ENCODE results near the gene STK4.

DNA sequence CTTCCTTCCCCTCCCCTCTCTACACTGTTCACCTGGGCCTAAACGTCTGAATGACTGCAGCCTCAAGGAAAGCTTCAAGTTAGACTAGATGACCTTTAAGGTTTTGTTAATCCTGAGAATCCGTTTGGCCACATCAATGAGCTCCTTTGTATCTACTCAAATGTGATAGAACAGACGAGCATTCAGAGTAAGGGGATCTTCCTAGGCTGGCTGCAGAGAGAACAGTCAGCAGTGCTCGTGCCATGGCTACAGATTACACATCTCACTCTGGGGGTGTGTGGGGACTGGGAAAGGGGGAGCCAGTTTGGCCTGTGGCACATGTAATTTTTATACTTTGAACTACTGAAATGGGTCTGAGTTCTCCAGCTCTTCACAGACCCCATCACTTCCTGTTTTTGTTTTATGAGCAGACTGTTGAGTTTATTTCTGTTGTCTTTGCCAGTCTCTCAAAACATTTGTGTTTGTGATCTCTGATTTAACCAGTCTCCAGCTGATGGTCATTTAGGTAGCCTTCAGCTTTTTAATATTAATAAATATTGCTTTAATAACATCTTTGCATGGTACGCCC is 83.7 kb downstream of the STK4 start:
- TF ChIP-seq, protein P1, sequence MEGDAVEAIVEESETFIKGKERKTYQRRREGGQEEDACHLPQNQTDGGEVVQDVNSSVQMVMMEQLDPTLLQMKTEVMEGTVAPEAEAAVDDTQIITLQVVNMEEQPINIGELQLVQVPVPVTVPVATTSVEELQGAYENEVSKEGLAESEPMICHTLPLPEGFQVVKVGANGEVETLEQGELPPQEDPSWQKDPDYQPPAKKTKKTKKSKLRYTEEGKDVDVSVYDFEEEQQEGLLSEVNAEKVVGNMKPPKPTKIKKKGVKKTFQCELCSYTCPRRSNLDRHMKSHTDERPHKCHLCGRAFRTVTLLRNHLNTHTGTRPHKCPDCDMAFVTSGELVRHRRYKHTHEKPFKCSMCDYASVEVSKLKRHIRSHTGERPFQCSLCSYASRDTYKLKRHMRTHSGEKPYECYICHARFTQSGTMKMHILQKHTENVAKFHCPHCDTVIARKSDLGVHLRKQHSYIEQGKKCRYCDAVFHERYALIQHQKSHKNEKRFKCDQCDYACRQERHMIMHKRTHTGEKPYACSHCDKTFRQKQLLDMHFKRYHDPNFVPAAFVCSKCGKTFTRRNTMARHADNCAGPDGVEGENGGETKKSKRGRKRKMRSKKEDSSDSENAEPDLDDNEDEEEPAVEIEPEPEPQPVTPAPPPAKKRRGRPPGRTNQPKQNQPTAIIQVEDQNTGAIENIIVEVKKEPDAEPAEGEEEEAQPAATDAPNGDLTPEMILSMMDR (conservative IDR thresholded peaks at IDR 0.05 in 1 of 2, IDR thresholded peaks at IDR 0.05 in 1 of 2; ENCODE audit: extremely low read depth in 1 of 2, insufficient read depth in 1 of 2, low read depth in 1 of 2, low read length in 2 of 2), result no peak
- TF ChIP-seq EZH2 (IDR thresholded peaks at IDR 0.05; ENCODE audit: borderline replicate concordance, low read length), result no peak

Data from mammary epithelial cell (primary cell).